Activated CD4-positive, alpha-beta T cell treated with anti-CD3 and anti-CD28 coated beads, Interleukin-2, amount 10 ng/mL, durations not matched to agents 7 days and 5 days (primary cell): ENCODE results near the gene CSTF3. TPM values are rescaled to one million over a fixed set of nuclear protein-coding genes. Genes with fewer than 3 reads are reported as not detected.
"Not testable (repeated sequence)": the region's sequence is repeated elsewhere in the genome, so short reads cannot be mapped to it uniquely, and the experiment has no call there.

Experiments
- CTCF ChIA-PET: fragments of 350-600 bp; sonication (Branson Sonifier 250); formaldehyde crosslinking; loops from one replicate; lab custom pipeline; 2021; ENCODE audit warnings: antibody characterized with exemption; lab: Charles Lee
- POLR2A ChIA-PET: fragments of 350-600 bp; sonication (Branson Sonifier 250); formaldehyde crosslinking; loops from one replicate; lab custom pipeline; 2021; ENCODE audit warnings: antibody characterized with exemption; lab: Charles Lee
- DNase-seq: peaks from one replicate; pipeline ENCODE4 v3.0.0-alpha.2; 2020
- H3K27ac Mint-ChIP-seq: one replicate; pipeline ENCODE4 v1.8.0; 2021; ENCODE audit warnings: mild to moderate bottlenecking, moderate library complexity, mixed read lengths
- H3K27me3 Mint-ChIP-seq: one replicate; pipeline ENCODE4 v1.8.0; 2021; ENCODE audit warnings: mixed read lengths
- H3K36me3 Mint-ChIP-seq: one replicate; pipeline ENCODE4 v1.8.0; 2021; ENCODE audit warnings: low read depth, mixed read lengths
- H3K4me1 Mint-ChIP-seq: one replicate; pipeline ENCODE4 v1.8.0; 2021; ENCODE audit warnings: mixed read lengths
- H3K4me3 Mint-ChIP-seq: one replicate; pipeline ENCODE4 v1.8.0; 2021; ENCODE audit warnings: mild to moderate bottlenecking, moderate library complexity, mixed read lengths
- H3K9me3 Mint-ChIP-seq: one replicate; pipeline ENCODE4 v1.8.0; 2021; ENCODE audit warnings: mixed read lengths
- total RNA-seq, 2 experiments: library from RNA; stranded (reverse); gene quantifications; one replicate each; pipeline ENCODE4 v1.2.3, GENCODE V29; 2021

The CSTF3 gene
- total RNA-seq, 2 experiments from 2014 or later = 25.3 to 29.2 TPM

DNA sequence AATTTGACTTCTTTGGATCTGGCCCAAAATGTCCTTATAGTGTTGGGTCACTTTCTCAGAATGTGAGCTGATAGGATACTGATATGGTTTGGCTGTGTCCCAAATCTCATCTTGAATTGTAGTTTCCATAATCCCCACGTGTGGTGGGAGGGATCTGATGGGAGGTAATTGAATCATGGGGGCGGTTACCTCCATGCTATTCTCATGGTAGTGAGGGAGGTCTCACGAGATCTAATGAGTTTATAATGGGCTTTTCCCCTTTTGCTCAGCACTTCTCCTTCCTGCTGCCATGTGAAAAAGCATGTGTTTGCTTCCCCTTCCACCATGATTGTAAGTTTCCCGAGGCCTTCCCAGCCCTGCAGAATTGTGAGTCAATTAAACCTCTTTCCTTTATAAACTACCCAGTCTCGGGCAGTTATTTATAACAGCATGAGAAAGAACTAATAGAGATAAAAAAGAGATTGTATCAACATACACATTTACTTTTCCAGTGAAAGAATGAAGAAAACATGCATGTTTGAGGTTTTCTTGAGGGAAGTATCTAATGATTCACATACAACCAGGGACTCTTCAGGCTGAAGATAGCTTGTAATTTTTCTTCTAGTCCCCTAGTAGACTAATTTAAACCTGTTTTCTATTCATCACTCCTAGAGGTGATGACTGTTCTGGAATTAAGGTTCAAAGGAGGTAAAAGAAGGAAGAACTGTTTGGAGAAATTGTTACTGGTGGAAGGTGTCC is 17.3 kb upstream of the CSTF3 start:
- Mint-ChIP-seq H3K27ac (peak overlapping the region; percentile 26), H3K36me3 (peaks cover 2% of the 10 kb centered on the region), H3K4me1 (peaks cover 18% of the 10 kb centered on the region), H3K27me3 (no peaks in the 10 kb centered on the region), H3K9me3 (peaks cover 6% of the 10 kb centered on the region), H3K4me3 (no peak overlapping the region)
- ChIA-PET POLR2A (no interaction called here), CTCF (no interaction called here)
- no peak for DNase-seq

DNA sequence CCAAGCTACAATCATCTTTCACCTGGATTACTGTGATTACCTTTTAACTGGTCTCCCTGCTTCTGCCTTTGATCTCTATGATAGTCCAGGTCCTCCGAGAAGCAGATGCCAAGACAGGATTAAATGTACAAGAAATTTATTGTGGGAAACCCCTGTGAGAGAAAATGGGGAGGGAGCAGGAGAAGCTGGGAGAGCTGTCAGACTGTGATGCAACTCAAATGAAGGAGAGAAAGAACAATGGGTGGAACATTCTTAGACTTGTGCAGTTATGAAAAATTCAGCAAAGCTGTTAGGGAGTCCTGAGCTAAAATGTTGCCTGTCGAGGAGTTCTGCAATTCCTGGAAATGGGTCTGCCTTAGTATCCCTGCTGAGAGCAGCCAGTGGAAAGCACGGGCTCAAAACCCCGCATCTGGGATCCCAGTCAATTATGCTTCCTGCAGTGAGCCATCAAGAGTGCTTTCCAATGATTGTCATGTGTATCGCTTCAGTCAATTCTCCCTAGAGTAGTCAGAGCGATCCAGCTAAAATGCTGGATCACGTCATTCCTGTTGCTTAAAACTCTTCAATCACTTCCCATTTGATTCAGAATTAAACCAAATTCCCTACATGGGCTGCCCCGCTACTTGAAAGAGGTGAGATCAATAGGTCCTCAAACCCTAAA is 16.5 kb upstream of the CSTF3 start:
- CTCF ChIA-PET = no interaction called here
- peaks cover 2% of the 10 kb centered on the region for H3K36me3 Mint-ChIP-seq
- H3K4me3 Mint-ChIP-seq = no peak overlapping the region
- DNase-seq = no peak
- no peak overlapping the region for H3K27ac Mint-ChIP-seq
- peaks cover 18% of the 10 kb centered on the region for H3K4me1 Mint-ChIP-seq
- H3K27me3 Mint-ChIP-seq = no peaks in the 10 kb centered on the region
- peaks cover 6% of the 10 kb centered on the region for H3K9me3 Mint-ChIP-seq
- POLR2A ChIA-PET = no interaction called here

DNA sequence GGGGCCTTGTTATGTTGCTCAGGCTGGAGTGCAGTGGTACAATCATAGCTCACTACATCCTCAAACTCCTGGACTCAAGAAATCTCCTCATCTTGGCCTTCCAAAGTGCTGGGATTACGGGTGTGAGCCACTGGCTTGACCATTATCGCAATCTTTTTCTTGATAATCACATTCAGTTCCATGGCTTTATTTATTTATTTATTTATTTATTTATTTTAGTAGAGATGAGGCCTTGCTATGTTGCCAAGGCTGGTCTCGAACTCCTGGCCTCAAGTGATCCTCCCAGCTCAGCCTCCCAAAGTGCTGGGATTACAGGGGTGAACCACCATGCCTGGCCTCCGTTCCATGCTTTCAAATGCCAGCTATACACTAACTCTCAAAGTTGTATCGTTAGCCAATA is 15.5 kb upstream of the CSTF3 start:
- DNase-seq, H3K27me3 Mint-ChIP-seq, H3K36me3 Mint-ChIP-seq, H3K9me3 Mint-ChIP-seq, CTCF ChIA-PET, H3K27ac Mint-ChIP-seq, H3K4me3 Mint-ChIP-seq, POLR2A ChIA-PET: not testable (repeated sequence)
- peaks cover 18% of the 10 kb centered on the region for H3K4me1 Mint-ChIP-seq

DNA sequence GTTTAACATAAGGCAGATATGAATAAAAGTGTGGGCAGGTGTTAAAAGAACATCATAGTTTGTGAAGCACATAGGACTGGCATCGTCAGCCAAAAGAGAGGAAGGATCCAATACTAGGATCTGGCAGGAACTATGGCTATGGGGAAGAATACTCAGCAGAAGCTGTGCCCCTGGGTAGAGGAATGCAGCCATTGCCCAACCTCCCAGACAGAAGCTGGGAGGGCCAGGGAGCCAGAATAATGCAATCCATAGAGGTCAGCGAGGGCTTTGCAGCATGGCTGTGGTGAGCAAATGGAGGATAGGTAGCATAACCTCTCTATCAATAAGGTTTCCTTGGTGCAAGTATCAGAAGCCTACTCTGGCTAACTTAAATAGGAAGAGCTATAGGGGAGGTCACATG is 11.7 kb upstream of the CSTF3 start:
- H3K4me3 Mint-ChIP-seq = no peak overlapping the region
- peaks cover under 1% of the 10 kb centered on the region for H3K9me3 Mint-ChIP-seq
- H3K4me1 Mint-ChIP-seq = peaks cover under 1% of the 10 kb centered on the region
- ChIA-PET POLR2A (no interaction called here), CTCF (interaction anchor here (0.6 kb wide), 1 partner anchor 365 kb away, joined by 3 read pairs; no protein-coding TSS in a partner anchor)
- no peak overlapping the region for H3K27ac Mint-ChIP-seq
- no peaks in the 10 kb centered on the region for H3K36me3 Mint-ChIP-seq
- no peaks in the 10 kb centered on the region for H3K27me3 Mint-ChIP-seq
- DNase-seq = no peak

DNA sequence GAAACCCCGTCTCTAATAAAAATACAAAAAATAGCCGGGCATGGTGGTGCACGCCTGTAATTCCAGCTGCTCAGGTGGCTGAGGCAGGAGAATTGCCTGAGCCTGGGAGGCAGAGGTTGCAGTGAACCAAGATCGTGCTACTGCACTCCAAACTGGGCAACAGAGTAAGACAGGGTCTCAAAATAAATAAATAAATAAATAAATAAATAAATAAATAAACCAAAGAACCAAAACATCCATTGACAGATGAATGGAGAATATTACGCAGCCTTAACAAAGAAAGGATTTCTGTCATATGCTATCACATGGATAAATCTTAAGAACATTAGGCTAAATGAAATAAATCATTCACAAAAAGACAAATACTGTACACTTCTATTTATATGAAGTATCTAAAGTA is 11.1 kb upstream of the CSTF3 start:
- H3K4me1 Mint-ChIP-seq = no peaks in the 10 kb centered on the region
- no peak for DNase-seq
- POLR2A ChIA-PET = no interaction called here
- no peaks in the 10 kb centered on the region for H3K9me3 Mint-ChIP-seq
- H3K27ac Mint-ChIP-seq = no peak overlapping the region
- no peak overlapping the region for H3K4me3 Mint-ChIP-seq
- CTCF ChIA-PET = interaction anchor here (1.6 kb wide), 1 partner anchor 11 kb away, joined by 5 read pairs; the partner anchor contains the start of gene CSTF3
- H3K36me3 Mint-ChIP-seq = no peaks in the 10 kb centered on the region
- H3K27me3 Mint-ChIP-seq = no peaks in the 10 kb centered on the region

DNA sequence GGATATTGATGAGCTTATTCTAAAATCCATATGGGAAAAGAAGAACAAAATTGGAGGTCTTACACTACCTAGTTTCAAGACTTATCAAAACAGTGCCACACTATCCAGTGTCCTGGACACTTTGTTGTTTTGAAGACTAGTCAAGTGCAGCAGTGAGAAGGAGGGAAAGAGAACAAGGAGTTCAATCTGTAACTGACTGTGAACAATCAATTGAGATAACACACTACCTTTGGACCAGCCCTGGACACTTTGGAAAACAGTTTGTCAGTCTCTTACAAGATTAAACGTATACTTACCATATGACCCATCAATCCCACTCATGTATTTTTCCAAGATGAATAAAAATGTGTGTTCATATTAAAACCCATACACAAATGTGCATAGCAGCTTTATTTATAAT is 10.0 kb upstream of the CSTF3 start:
- H3K27ac Mint-ChIP-seq = no peak overlapping the region
- ChIA-PET CTCF (interaction anchor here (0.9 to 1.6 kb wide), 3 partner anchors 9 to 106 kb away, joined by 3 to 5 read pairs (median 3); partner anchors contain the start of gene CSTF3), POLR2A (no interaction called here)
- H3K27me3 Mint-ChIP-seq = no peaks in the 10 kb centered on the region
- DNase-seq = no peak
- H3K36me3 Mint-ChIP-seq = no peaks in the 10 kb centered on the region
- H3K9me3 Mint-ChIP-seq = no peaks in the 10 kb centered on the region
- no peak overlapping the region for H3K4me3 Mint-ChIP-seq
- no peaks in the 10 kb centered on the region for H3K4me1 Mint-ChIP-seq

DNA sequence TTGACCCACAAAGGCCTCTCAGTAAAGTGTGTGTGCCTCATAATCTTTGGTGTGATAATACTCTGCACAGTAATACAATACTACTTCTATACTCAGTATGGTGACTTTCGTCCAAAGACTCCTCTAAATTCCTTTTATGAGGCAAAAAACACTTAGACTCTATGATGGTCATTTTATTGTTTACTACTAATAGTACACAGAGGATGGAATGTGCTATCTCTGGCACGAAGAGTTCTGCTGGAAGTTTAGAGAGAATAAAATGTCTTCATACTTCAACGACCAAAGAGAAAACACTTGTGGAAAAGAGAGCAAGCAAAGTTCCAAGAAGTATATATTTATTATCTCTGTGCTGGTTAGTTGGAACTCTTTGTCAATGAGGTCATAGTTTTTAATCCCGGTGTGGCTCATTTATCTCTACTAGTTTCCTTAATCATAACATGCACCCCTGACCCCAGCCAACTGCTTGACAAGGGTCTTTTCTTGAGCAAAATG is 7.5 kb upstream of the CSTF3 start:
- CTCF ChIA-PET = no interaction called here
- no peak overlapping the region for H3K27ac Mint-ChIP-seq
- POLR2A ChIA-PET = no interaction called here
- no peaks in the 10 kb centered on the region for H3K36me3 Mint-ChIP-seq
- DNase-seq = no peak
- no peak overlapping the region for H3K4me3 Mint-ChIP-seq
- no peaks in the 10 kb centered on the region for H3K9me3 Mint-ChIP-seq
- no peaks in the 10 kb centered on the region for H3K4me1 Mint-ChIP-seq
- no peaks in the 10 kb centered on the region for H3K27me3 Mint-ChIP-seq

DNA sequence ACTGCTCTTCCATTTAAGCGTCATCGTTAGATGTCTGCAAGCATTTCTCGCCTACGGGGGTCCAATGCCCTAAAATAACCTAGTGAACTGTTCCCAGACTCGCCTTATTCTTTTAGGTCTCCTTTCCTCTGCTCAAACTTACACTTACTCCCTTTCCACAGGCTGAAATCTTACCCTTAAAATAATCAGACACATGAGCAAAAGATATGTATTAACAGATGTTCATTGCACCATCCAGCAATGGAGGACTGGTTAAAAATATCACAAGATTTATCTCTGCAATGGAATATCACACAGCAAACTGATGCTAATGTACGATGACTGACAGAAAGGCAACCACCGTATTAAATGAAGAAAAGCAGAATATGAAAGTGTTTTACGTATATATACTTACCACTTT is 1.6 kb upstream of the CSTF3 start:
- no peak for DNase-seq
- Mint-ChIP-seq H3K4me1 (peaks cover 33% of the 10 kb centered on the region), H3K9me3 (no peaks in the 10 kb centered on the region), H3K27me3 (no peaks in the 10 kb centered on the region), H3K4me3 (peak overlapping the region; percentile 17), H3K36me3 (peaks cover 25% of the 10 kb centered on the region), H3K27ac (peak overlapping the region; percentile 68)
- CTCF ChIA-PET = no interaction called here
- POLR2A ChIA-PET = no interaction called here

DNA sequence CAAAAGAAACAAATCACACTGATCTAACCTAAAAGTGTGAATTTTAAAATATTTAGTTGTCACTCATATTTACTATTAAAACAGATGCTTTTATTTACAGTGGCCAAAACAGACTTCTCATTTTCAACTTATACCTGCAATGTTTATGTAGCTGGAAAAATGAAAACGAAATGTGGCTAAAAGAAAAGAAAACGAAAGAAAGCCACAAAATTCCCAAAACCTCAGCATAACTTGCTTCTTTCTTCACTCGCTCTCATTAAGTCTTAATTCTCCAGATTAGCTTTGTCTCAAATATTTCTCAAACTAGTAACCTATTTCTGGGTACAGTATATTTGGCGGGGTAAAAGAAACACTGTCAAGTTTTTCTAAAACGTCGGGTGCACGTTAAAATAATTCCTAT is 693 bp downstream of the CSTF3 start:
- CTCF ChIA-PET = interaction anchor here (0.9 to 1.5 kb wide), 2 partner anchors 21 to 97 kb away, joined by 3 read pairs; no protein-coding TSS in a partner anchor
- no peak for DNase-seq
- H3K9me3 Mint-ChIP-seq = no peaks in the 10 kb centered on the region
- peak overlapping the region; percentile 99 for H3K4me3 Mint-ChIP-seq
- H3K27me3 Mint-ChIP-seq = no peaks in the 10 kb centered on the region
- POLR2A ChIA-PET = interaction anchor here (0.7 kb wide), 1 partner anchor 67 kb away, joined by 4 read pairs; no protein-coding TSS in a partner anchor
- peaks cover 47% of the 10 kb centered on the region for H3K4me1 Mint-ChIP-seq
- peak overlapping the region; percentile 99 for H3K27ac Mint-ChIP-seq
- peaks cover 32% of the 10 kb centered on the region for H3K36me3 Mint-ChIP-seq

DNA sequence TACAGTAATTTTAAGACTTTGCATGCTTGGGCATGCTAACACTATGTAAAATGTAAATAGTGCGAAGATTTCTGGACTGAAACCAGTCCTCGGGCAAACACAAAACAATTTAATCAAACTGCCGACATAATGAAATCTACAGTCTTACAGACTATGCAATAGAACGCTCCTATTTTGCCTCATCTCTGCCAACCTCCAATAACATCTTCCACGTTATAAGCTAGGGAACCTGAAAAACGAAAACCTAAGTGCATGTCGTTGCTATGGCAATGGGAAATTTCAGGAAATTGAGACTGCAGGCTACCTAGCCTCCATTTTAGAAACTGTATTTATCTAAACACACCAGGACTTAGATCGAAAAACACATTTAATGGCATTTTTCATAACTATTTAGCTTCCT is 1.1 kb downstream of the CSTF3 start:
- Mint-ChIP-seq H3K4me1 (peaks cover 49% of the 10 kb centered on the region), H3K9me3 (no peaks in the 10 kb centered on the region), H3K27me3 (no peaks in the 10 kb centered on the region), H3K36me3 (peaks cover 34% of the 10 kb centered on the region), H3K4me3 (peak overlapping the region; percentile 99), H3K27ac (peak overlapping the region; percentile 99)
- ChIA-PET POLR2A (interaction anchor here (0.7 kb wide), 1 partner anchor 68 kb away, joined by 4 read pairs; no protein-coding TSS in a partner anchor), CTCF (interaction anchor here (0.9 to 1.5 kb wide), 2 partner anchors 20 to 97 kb away, joined by 3 read pairs; no protein-coding TSS in a partner anchor)
- no peak for DNase-seq

DNA sequence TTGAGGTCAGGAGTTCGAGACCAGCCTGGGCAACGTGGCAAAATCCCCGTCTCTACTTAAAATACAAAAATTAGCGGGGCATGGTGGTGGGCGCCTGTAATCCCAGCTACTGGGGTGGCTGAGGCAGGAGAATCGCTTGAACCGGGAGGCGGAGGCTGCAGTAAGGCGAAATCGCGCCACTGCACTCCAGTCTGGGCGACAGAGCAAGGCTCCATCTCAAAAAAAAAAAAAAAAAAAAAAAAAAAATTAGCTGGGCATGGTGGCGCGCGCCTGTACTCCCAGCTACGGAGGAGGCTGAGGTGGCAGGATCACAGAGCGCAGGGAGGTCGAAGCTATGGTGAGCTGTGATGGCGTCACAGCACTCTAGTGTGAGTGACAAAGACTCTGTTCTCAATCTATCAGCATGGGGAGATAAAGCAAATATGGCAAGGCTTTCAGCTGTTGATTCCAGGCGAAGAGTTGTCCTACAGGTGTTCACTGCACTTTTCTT is 1.9 kb downstream of the CSTF3 start:
- peaks cover 52% of the 10 kb centered on the region for H3K4me1 Mint-ChIP-seq

DNA sequence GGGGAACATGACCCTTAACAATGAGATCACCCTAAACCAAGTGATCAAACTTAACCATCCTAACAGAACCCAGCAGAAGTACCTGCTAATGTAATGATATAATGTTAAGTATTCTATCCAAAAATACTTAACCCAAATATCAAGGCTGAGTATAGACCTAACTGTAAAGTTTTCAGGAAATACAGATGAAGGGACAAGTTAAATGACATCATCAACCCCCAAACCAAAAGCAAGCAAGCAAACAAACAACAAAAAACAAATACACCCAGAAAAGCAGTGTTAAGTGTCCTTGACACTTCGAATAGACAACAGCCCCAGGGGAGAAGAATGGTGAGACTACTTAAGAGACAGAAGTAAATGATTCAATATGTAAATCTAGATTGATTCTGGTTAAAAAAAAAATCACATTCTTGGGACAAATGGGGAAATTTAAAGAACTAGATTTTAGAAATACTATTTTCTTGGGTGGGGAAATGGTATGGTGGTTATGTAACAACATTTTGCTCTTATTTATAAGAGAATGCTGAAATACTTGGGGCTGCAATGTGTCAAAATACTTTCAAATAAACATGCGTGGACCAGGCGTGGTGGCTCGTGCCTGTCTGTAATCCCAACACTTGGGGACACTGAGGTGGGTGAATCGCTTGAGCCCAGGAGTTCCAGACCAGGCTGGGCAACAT is 2.5 kb downstream of the CSTF3 start:
- POLR2A ChIA-PET = no interaction called here
- H3K27ac Mint-ChIP-seq = peak overlapping the region; percentile 62
- H3K36me3 Mint-ChIP-seq = peaks cover 43% of the 10 kb centered on the region

More for the DNA sequence above, 1.9 kb downstream of the CSTF3 start:
- H3K4me3 Mint-ChIP-seq = peak overlapping the region; percentile 99
- POLR2A ChIA-PET, CTCF ChIA-PET, H3K9me3 Mint-ChIP-seq, DNase-seq, H3K27me3 Mint-ChIP-seq: not testable (repeated sequence)
- H3K36me3 Mint-ChIP-seq = peaks cover 41% of the 10 kb centered on the region
- H3K27ac Mint-ChIP-seq = peak overlapping the region; percentile 99

More for the DNA sequence above, 2.5 kb downstream of the CSTF3 start:
- Mint-ChIP-seq H3K4me3 (peak overlapping the region; percentile 14), H3K27me3 (no peaks in the 10 kb centered on the region), H3K9me3 (no peaks in the 10 kb centered on the region), H3K4me1 (peaks cover 53% of the 10 kb centered on the region)
- CTCF ChIA-PET = no interaction called here
- no peak for DNase-seq
